GM12892 (cell line): Measurements from ENCODE around the gene OR2H1.

ENCODE experiments used
- POLR2A ChIP-seq: IDR thresholded peaks from 2 replicates; pipeline ENCODE4 v1.6.1; 2011; ENCODE audit warnings: low read depth, low read length, control low read depth
- POLR2AphosphoS5 ChIP-seq: IDR thresholded peaks from 2 replicates; pipeline ENCODE4 v1.6.1; 2011; ENCODE audit warnings: low read depth, low read length, control low read depth
- TAF1 ChIP-seq: IDR thresholded peaks from 2 replicates; pipeline ENCODE4 v1.6.1; 2011; ENCODE audit warnings: low read depth, mild to moderate bottlenecking, control low read depth, low read length, borderline replicate concordance

DNA sequence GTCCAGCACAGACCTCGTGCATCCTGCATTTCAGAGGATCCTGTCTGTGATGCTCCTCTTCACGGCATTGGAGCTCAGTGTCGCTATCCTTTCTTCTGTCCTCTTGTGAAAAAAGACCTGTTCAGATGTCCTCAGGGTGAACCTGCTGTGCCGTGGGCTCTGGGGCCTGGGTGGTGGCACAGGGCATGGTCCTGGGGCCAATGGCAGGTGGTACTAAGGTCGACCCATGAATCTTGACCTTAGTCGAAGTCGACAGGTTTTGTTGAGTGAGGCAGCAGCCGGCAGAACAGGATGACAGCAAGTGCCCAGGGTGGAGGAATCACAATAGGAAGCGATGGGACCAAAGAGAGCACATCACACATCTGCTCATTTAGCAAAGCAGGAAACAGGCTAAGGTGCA, 52.8 kb downstream of the OR2H1 start:
- no peak for TF ChIP-seq TAF1
- TF ChIP-seq POLR2A, result no peak
- no peak for TF ChIP-seq POLR2AphosphoS5
